Activated T-helper 9 cell treated with anti-CD3 and anti-CD28 coated beads, Interleukin-2, amount 50 U/mL, for 16 hours (primary cell): Measurements from ENCODE around the gene TPSB2.

ENCODE experiments used
- DNase-seq: peaks from one replicate; pipeline ENCODE4 v3.0.0-alpha.2; 2020; ENCODE audit warnings: low read depth

TPSB2 gene

DNA sequence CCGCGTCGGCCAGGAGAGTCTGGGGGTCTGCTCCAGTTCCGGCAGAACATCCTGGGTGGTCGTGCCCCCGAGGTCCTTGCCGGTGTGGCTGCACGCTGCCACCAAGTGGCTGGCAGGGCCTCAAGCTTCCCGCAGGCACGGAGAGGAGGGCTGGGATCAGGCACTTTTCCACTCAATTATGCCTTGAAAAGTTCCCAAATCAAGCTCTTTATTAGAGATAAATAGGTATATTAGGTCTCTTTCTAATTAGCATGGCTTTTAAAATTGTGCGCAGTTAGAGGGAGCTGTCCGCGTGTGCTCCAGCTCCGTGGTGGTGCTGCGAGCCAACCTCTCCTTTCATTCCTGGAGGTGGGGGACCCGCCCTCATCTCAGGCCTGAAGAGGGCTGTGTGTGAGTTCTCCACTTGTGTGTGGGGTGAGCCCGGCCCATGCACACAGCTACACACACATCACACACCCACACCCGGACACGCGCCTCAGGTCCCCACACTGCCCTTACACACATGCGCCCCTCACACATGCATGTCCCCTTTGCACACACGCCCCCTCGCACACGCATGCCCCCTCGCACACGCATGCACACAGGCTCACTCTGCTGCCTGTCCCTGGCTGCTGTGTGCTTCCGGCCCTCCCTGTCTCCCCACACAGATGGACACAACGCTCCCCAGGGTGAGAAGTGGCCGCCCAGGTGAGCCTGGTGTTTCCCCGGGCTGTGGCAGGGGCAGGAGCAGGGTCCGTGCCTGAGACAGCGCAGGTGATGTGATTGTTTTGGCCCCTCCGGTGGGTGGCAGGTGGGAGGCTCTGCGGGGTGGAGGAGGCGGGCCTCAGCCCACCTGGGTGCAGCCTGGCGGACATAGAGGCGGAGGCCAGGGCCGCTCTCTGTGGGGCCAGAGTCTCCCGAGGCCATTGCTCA, 48.3 kb downstream of the TPSB2 start:
- no peak for DNase-seq

DNA sequence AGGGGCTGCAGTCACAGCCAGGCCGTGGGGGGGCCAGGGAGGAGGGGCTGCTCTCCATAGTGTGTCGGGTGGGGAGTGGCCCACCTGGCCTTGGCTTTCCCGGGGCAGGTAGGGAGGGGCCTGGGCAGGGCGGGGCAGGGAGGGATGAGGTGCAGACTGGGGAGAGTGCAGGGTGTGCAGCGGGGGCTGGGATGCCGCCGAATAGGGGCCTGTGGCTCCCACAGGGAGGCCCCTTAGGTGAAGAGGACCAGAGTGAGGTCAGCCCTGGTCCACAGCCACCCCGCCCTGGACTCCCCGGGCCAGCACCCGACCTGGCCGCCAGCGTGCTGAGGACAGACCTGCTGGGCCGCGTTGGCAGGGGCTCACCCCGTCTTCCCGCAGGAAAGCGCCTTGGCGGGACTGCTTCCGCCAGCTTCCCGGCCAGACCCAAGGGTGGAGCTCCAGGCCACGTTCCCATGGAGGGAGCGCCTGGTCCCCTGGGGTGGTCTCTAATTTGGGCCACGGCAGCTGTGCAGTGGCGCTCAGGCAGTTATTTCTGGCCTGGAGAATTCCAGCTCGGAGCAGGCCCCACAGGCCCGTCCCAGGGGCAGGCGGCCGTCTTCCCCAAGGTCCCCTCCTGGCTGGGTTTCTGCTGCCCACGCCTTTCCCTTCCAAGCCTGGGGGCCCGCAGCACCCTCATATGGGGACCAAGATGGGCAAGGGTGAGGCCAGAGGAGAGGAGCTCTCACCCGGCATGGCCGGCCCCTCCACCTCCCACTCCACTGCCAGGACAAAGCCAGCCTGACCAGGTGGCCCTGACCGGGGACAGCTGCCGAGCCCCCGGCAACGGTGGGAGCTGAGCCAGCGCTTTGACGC, 49.2 kb downstream of the TPSB2 start:
- no peak for DNase-seq
